Hepatocyte (in vitro differentiated cells): ENCODE data around the gene OS9. TPM values are rescaled to one million over a fixed set of nuclear protein-coding genes. Genes with fewer than 3 reads are reported as not detected.

Experiments
- DNase-seq: peaks from one replicate; pipeline ENCODE4 v3.0.0-alpha.2; 2016; ENCODE audit warnings: low spot score
- H2AFZ ChIP-seq: fragments of 200-600 bp; sonication (generic); 2 replicates; pipeline ENCODE4 v1.6.0; 2016; ENCODE audit warnings: antibody characterized with exemption, mild to moderate bottlenecking
- H3K27ac ChIP-seq: fragments of 200-600 bp; sonication (generic); 2 replicates; pipeline ENCODE4 v1.5.1; 2016; ENCODE audit warnings: mild to moderate bottlenecking
- H3K27me3 ChIP-seq: fragments of 200-600 bp; sonication (generic); 2 replicates; pipeline ENCODE4 v1.6.1; 2016
- H3K36me3 ChIP-seq: fragments of 200-600 bp; sonication (generic); replicated peaks from 2 replicates; pipeline ENCODE4 v1.5.1; 2016; ENCODE audit warnings: low read depth; ENCODE audit not compliant: insufficient read depth
- H3K4me1 ChIP-seq: fragments of 200-600 bp; sonication (generic); 2 replicates; pipeline ENCODE4 v1.5.1; 2016; ENCODE audit warnings: mild to moderate bottlenecking, moderate library complexity; ENCODE audit not compliant: insufficient read depth
- H3K4me2 ChIP-seq: fragments of 200-600 bp; sonication (generic); 2 replicates; pipeline ENCODE4 v1.6.0; 2016
- H3K4me3 ChIP-seq: fragments of 200-600 bp; sonication (generic); 2 replicates; pipeline ENCODE4 v1.5.1; 2016; ENCODE audit warnings: mild to moderate bottlenecking
- H3K79me2 ChIP-seq: fragments of 200-600 bp; sonication (generic); 2 replicates; pipeline ENCODE4 v1.6.0; 2017; ENCODE audit warnings: mild to moderate bottlenecking
- H3K9me2 ChIP-seq: fragments of 200-600 bp; sonication (generic); replicated peaks from 2 replicates; pipeline ENCODE4 v1.6.0; 2017; ENCODE audit warnings: mild to moderate bottlenecking; ENCODE audit not compliant: insufficient read depth
- H3K9me3 ChIP-seq: fragments of 200-600 bp; sonication (generic); 2 replicates; pipeline ENCODE4 v1.5.1; 2016; ENCODE audit warnings: low read depth, mild to moderate bottlenecking
- H4K20me1 ChIP-seq: fragments of 200-600 bp; sonication (generic); 2 replicates; pipeline ENCODE4 v1.6.0; 2016; ENCODE audit warnings: mild to moderate bottlenecking; ENCODE audit not compliant: insufficient read depth, poor library complexity, severe bottlenecking
- CTCF ChIP-seq: fragments of 200-600 bp; sonication (generic); IDR thresholded peaks from 2 replicates; pipeline ENCODE4 v1.5.1; 2016; ENCODE audit warnings: antibody characterized with exemption, mild to moderate bottlenecking; ENCODE audit not compliant: poor library complexity
- EZH2 ChIP-seq: fragments of 200-600 bp; sonication (generic); IDR thresholded peaks from 2 replicates; pipeline ENCODE4 v1.6.1; 2016; ENCODE audit warnings: antibody characterized with exemption, mild to moderate bottlenecking, borderline replicate concordance
- EZH2phosphoT487 ChIP-seq: fragments of 200-600 bp; sonication (generic); IDR thresholded peaks from one replicate; pipeline ENCODE4 v1.6.1; 2018; ENCODE audit warnings: antibody characterized with exemption, mild to moderate bottlenecking, low read depth, moderate library complexity; ENCODE audit not compliant: unreplicated experiment, severe bottlenecking
- WGBS: methylation state at CpG from one replicate; pipeline ENCODE4 v1.1.6; 2016; ENCODE audit warnings: low lambda C conversion rate; ENCODE audit errors: missing lambda C conversion rate; 5-methylcytosine and 5-hydroxymethylcytosine counted together
- polyA plus RNA-seq: library from polyadenylated mRNA; unstranded; fragments of >200 nt; fragmentation: Nextera tagmentation; extraction: Ambion mirVana; gene quantifications from 2 replicates; pipeline ENCODE4 v1.2.1, GENCODE V29; 2016
- total RNA-seq: library from RNA; depleted of rRNA; stranded (reverse); fragments of >200 nt; gene quantifications from 2 replicates; pipeline ENCODE4 v1.2.3, GENCODE V29; 2014

Gene OS9
- total and polyA plus RNA-seq, 2 experiments from 2014 or later = 243 to 366 TPM

DNA sequence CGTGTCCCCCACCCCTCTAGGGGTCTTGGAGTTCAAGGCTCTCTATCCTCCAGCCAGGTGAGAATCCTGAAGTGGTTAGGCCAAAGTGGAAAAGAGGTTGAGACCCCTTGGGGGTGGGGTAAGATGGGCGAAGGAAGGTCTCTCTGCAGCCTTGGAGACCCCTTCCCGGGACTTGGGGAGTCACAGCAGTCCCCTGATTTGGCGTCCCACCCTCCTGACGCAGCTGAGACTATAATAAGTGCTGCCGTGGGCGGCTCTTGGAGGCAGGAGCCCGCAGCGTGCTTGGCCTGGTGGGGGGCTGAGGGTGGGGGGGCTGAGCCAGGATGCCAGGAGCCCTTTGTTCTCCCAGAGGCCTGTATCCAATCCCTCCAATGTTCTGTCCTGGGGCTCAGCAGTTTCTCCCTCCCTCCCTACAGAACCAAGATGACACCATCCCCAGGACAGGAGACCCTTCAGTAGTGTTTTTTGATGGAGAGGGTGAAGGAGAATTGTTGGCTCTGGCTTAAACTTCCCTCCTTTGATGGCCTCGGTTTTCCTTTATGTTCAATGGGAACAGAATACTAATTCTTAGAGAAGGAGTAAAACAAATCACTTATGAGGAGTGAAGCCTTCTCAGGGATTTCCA, 46.1 kb downstream of the OS9 start:
- 39% methylated on average over 10 of the region's 10 CpGs for WGBS
- H3K27me3 ChIP-seq = peaks cover 85% of the 10 kb centered on the region
- TF ChIP-seq CTCF = no peak
- no peak for TF ChIP-seq EZH2
- TF ChIP-seq EZH2phosphoT487 = no peak

GRCh38 chr12:57740656-57741412, 46.9 kb downstream of the OS9 start:
- Histone ChIP-seq H4K20me1 (no peaks in the 10 kb centered on the region), H3K4me3 (no peak overlapping the region), H3K36me3 (no peaks in the 10 kb centered on the region), H3K9me3 (no peaks in the 10 kb centered on the region), H3K79me2 (no peaks in the 10 kb centered on the region), H2AFZ (no peak overlapping the region), H3K4me1 (peaks cover 24% of the 10 kb centered on the region), H3K27ac (no peak overlapping the region), H3K4me2 (no peak overlapping the region), H3K9me2 (no peaks in the 10 kb centered on the region), H3K27me3 (peaks cover 77% of the 10 kb centered on the region)
- DNase-seq = no peak
- no peak for TF ChIP-seq EZH2
- TF ChIP-seq CTCF = no peak
- TF ChIP-seq EZH2phosphoT487 = no peak
- 84% methylated on average over 5 of the region's 5 CpGs for WGBS

More for the DNA sequence above, 46.1 kb downstream of the OS9 start:
- no peaks in the 10 kb centered on the region for H3K9me2 ChIP-seq
- H3K4me2 ChIP-seq = no peak overlapping the region
- peaks cover 23% of the 10 kb centered on the region for H3K4me1 ChIP-seq
- no peak for DNase-seq
- H3K36me3 ChIP-seq = no peaks in the 10 kb centered on the region
- H3K79me2 ChIP-seq = no peaks in the 10 kb centered on the region
- no peak overlapping the region for H3K27ac ChIP-seq
- no peaks in the 10 kb centered on the region for H3K9me3 ChIP-seq
- no peaks in the 10 kb centered on the region for H4K20me1 ChIP-seq
- H3K4me3 ChIP-seq = no peak overlapping the region
- no peak overlapping the region for H2AFZ ChIP-seq

- TF ChIP-seq EZH2 (no peak), CTCF (no peak), EZH2phosphoT487 (no peak)
- H3K4me3 ChIP-seq = no peak overlapping the region
- H3K4me2 ChIP-seq = no peak overlapping the region
- no peak for DNase-seq
- no CpG with 5 or more reads among the region's 1 CpG for WGBS
- no peaks in the 10 kb centered on the region for H3K36me3 ChIP-seq
- H3K27ac ChIP-seq = no peak overlapping the region
- no peaks in the 10 kb centered on the region for H3K79me2 ChIP-seq
- H2AFZ ChIP-seq = no peak overlapping the region
- H3K4me1 ChIP-seq = peaks cover 18% of the 10 kb centered on the region
- H4K20me1 ChIP-seq = no peaks in the 10 kb centered on the region
- H3K9me3 ChIP-seq = no peaks in the 10 kb centered on the region
- peaks cover 71% of the 10 kb centered on the region for H3K27me3 ChIP-seq
- H3K9me2 ChIP-seq = no peaks in the 10 kb centered on the region
Observed at GRCh38 chr12:57741413-57741789, 47.5 kb downstream of the OS9 start.
